Spleen (tissue), 11 donors: ENCODE measurements around the gene ASAH2. TPM values are rescaled to one million over a fixed set of nuclear protein-coding genes. Genes with fewer than 3 reads are reported as not detected.
A peak's percentile ranks its signal among the peaks of the same experiment; 100 is the strongest.

ENCODE experiments used
- DNase-seq: peaks from one replicate; pipeline ENCODE4 v3.0.0-alpha.2; 2020
- H3K27ac ChIP-seq, 8 donors: fragments of 200-600 bp; sonication (generic) in 7 of 8; 1 replicate in 4 of 8; 2 replicates in 4 of 8; pipeline versions ENCODE4 v1.5.0 to v1.8.0; 2016 to 2021; ENCODE audit warnings: inconsistent platforms in 4 of 8, mild to moderate bottlenecking in 4 of 8, moderate library complexity in 1 of 8
- H3K27me3 ChIP-seq, 7 donors: fragments of 200-600 bp; sonication (generic) in 6 of 7; replicated peaks in 1 of 7; 1 replicate in 4 of 7; 2 replicates in 3 of 7; pipeline versions ENCODE4 v1.5.0 to v1.8.0; 2016 to 2021; ENCODE audit warnings: inconsistent platforms in 3 of 7, mild to moderate bottlenecking in 1 of 7
- H3K36me3 ChIP-seq, 6 donors: fragments of 200-600 bp; sonication (generic) in 5 of 6; 1 replicate in 4 of 6; 2 replicates in 2 of 6; pipeline versions ENCODE4 v1.5.0 to v1.8.0; 2016 to 2021; ENCODE audit warnings: inconsistent platforms in 2 of 6
- H3K4me1 ChIP-seq, 6 donors: fragments of 200-600 bp; sonication (generic) in 5 of 6; 1 replicate in 3 of 6; 2 replicates in 3 of 6; pipeline versions ENCODE4 v1.5.0 to v1.8.0; 2016 to 2021; ENCODE audit warnings: inconsistent platforms in 3 of 6
- H3K4me3 ChIP-seq, 8 donors: fragments of 200-600 bp; sonication (generic) in 7 of 8; 1 replicate in 4 of 8; 2 replicates in 4 of 8; pipeline versions ENCODE4 v1.5.0 to v1.8.0; 2016 to 2021; ENCODE audit warnings: inconsistent platforms in 4 of 8, mild to moderate bottlenecking in 4 of 8, moderate library complexity in 2 of 8
- H3K9me3 ChIP-seq, 8 donors: fragments of 200-600 bp; sonication (generic) in 7 of 8; 1 replicate in 4 of 8; 2 replicates in 4 of 8; pipeline versions ENCODE4 v1.5.0 to v1.8.0; 2016 to 2021; ENCODE audit warnings: inconsistent platforms in 4 of 8
- CTCF ChIP-seq, 11 experiments: fragments of 200-600 bp in 7 of 11; fragments of 450-650 bp in 4 of 11; sonication (generic) in 4 of 11; IDR thresholded peaks in 8 of 11; conservative IDR thresholded peaks in 3 of 11; 1 replicate in 7 of 11; 2 replicates in 4 of 11; pipeline versions ENCODE4 v1.4.0 to v1.8.0; 2016 to 2021; ENCODE audit warnings: antibody characterized with exemption in 11 of 11, inconsistent platforms in 4 of 11, mild to moderate bottlenecking in 1 of 11
- POLR2A ChIP-seq, 3 donors: fragments of 450-650 bp; IDR thresholded peaks; one replicate each; pipeline ENCODE4 v1.5.1; 2017; ENCODE audit warnings: antibody characterized with exemption in 3 of 3, mild to moderate bottlenecking in 1 of 3
- POLR2AphosphoS5 ChIP-seq, 3 donors: sonication (generic); formaldehyde crosslinking; IDR thresholded peaks; one replicate each; pipeline ENCODE4 v1.5.1; 2017; ENCODE audit warnings: antibody characterized with exemption in 3 of 3
- WGBS, 5 donors: extraction: QIAGEN DNeasy Blood & Tissue Kit in 3 of 5; methylation state at CpG; one replicate each; pipeline versions ENCODE4 v1.1.5 to v1.1.7; 2013 to 2018; 5-methylcytosine and 5-hydroxymethylcytosine counted together
- intact Hi-C: fragments of 100-400 bp; cut with DNase I; formaldehyde crosslinking; loops from one replicate; pipeline ENCODE4 v1.15.0; 2023; ENCODE audit warnings: low total_unique reads
- polyA plus RNA-seq, 3 donors: library from polyadenylated mRNA; stranded (reverse); fragments of 200-250 nt; gene quantifications; one replicate each; pipeline ENCODE4 v1.2.1, GENCODE V29; 2013
- total RNA-seq, 7 donors: library from RNA; depleted of rRNA in 3 of 7; stranded (reverse); fragments of >200 nt in 3 of 7; fragmentation: NEBNext Ultra II Directional in 4 of 7; extraction: Animal tissue kit (Norgen Biotek cat#: 25700) in 4 of 7; gene quantifications; one replicate each; pipeline versions ENCODE4 v1.1.0 to v1.2.1, GENCODE V29; 2016 to 2021
- donor health status: healthy with polysubstance abuse.
- donor health status: DM: no; HTN: no; CAD: no; lungs with moderate emphysema.
- donor health status: DM: no; HTN: no; CAD: no.
- donor health status: Bipolar disorder and iron deficiency.
- donor health status: healthy.
- donor health status: DM: no; HTN: no; CAD: no.
- donor health status: DM: yes; HTN: yes; CAD: no.

The ASAH2 gene
- total and polyA plus RNA-seq, 10 donors = 0.04 to 2.7 (median 0.80) TPM

- Histone ChIP-seq H3K9me3 (no peaks in the 10 kb centered on the region), H3K36me3 (no peaks in the 10 kb centered on the region), H3K27ac (no peak overlapping the region), H3K4me3 (no peak overlapping the region), H3K27me3 (no peaks in the 10 kb centered on the region), H3K4me1 (no peaks in the 10 kb centered on the region)
- 31 to 45% (median 40%) methylated on average over 6 of the region's 6 CpGs for WGBS, 5 donors
- intact Hi-C loops = no loop called here
- no peak for TF ChIP-seq POLR2A (IDR thresholded peaks at IDR 0.05)
- peak in 6 of 11 experiments; percentile 27 to 47 (median 36) for TF ChIP-seq CTCF (IDR thresholded peaks at IDR 0.05 in 8 of 11, conservative IDR thresholded peaks at IDR 0.05 in 3 of 11)
- no peak for DNase-seq
These were observed 26.9 kb downstream of the ASAH2 start for GRCh38 chr10:50224330-50224952.

GRCh38 chr10:50222199-50222598, 29.1 kb downstream of the ASAH2 start:
- Histone ChIP-seq H3K27ac (no peak overlapping the region), H3K4me3 (no peak overlapping the region), H3K9me3 (no peaks in the 10 kb centered on the region), H3K27me3 (no peaks in the 10 kb centered on the region), H3K4me1 (no peaks in the 10 kb centered on the region), H3K36me3 (no peaks in the 10 kb centered on the region)
- intact Hi-C loops = no loop called here
- TF ChIP-seq POLR2A (IDR thresholded peaks at IDR 0.05) = no peak
- no peak for TF ChIP-seq POLR2AphosphoS5 (IDR thresholded peaks at IDR 0.05)
- no peak for TF ChIP-seq CTCF (IDR thresholded peaks at IDR 0.05 in 8 of 11, conservative IDR thresholded peaks at IDR 0.05 in 3 of 11)
- DNase-seq = no peak
- 88 to 95% (median 89%) methylated on average over 2 of the region's 2 CpGs for WGBS, 5 donors

- intact Hi-C loops = no loop called here
- no peak overlapping the region for H3K4me3 ChIP-seq
- H3K27ac ChIP-seq = no peak overlapping the region
- H3K9me3 ChIP-seq = no peaks in the 10 kb centered on the region
- no peak for DNase-seq
- no peak for TF ChIP-seq POLR2AphosphoS5 (IDR thresholded peaks at IDR 0.05)
- no peak for TF ChIP-seq CTCF (IDR thresholded peaks at IDR 0.05 in 8 of 11, conservative IDR thresholded peaks at IDR 0.05 in 3 of 11)
- no peak for TF ChIP-seq POLR2A (IDR thresholded peaks at IDR 0.05)
- H3K4me1 ChIP-seq = peaks cover 0 to 4% (median 0%) of the 10 kb centered on the region in 6 donors
- H3K27me3 ChIP-seq = no peaks in the 10 kb centered on the region
- 78 to 94% (median 83%) methylated on average over 1 of the region's 1 CpG for WGBS, 5 donors
- H3K36me3 ChIP-seq = no peaks in the 10 kb centered on the region
These were observed 29.8 kb downstream of the ASAH2 start for GRCh38 chr10:50221470-50221869.

GRCh38 chr10:50219646-50220045, 31.7 kb downstream of the ASAH2 start:
- H3K4me3 ChIP-seq = no peak overlapping the region
- no peak for DNase-seq
- no peak overlapping the region for H3K27ac ChIP-seq
- no peaks in the 10 kb centered on the region for H3K36me3 ChIP-seq
- H3K9me3 ChIP-seq = no peaks in the 10 kb centered on the region
- 87 to 94% (median 92%) methylated on average over 2 of the region's 2 CpGs for WGBS, 5 donors
- peaks cover 0 to 4% (median 0%) of the 10 kb centered on the region in 6 donors for H3K4me1 ChIP-seq
- TF ChIP-seq CTCF (IDR thresholded peaks at IDR 0.05 in 8 of 11, conservative IDR thresholded peaks at IDR 0.05 in 3 of 11) = no peak
- no peak for TF ChIP-seq POLR2A (IDR thresholded peaks at IDR 0.05)
- no peak for TF ChIP-seq POLR2AphosphoS5 (IDR thresholded peaks at IDR 0.05)
- intact Hi-C loops = no loop called here
- no peaks in the 10 kb centered on the region for H3K27me3 ChIP-seq
